Left ventricle myocardium inferior (tissue), 1 donor: ENCODE data around the gene KLRD1. TPM values are rescaled to one million over a fixed set of nuclear protein-coding genes. Genes with fewer than 3 reads are reported as not detected.
"Not testable (repeated sequence)": the region's sequence is repeated elsewhere in the genome, so short reads cannot be mapped to it uniquely, and the experiment has no call there.

Source experiments
- DNase-seq: peaks from one replicate; pipeline ENCODE4 v3.0.0-alpha.2; 2020
- H3K27ac ChIP-seq: fragments of 200-600 bp; replicated peaks from 2 replicates; pipeline ENCODE4 v1.8.0; 2021
- H3K27me3 ChIP-seq: fragments of 200-600 bp; 2 replicates; pipeline ENCODE4 v1.8.0; 2021; ENCODE audit warnings: low read depth
- H3K36me3 ChIP-seq: fragments of 200-600 bp; 2 replicates; pipeline ENCODE4 v1.8.0; 2021
- H3K4me1 ChIP-seq: fragments of 200-600 bp; 2 replicates; pipeline ENCODE4 v1.8.0; 2021
- H3K4me3 ChIP-seq: fragments of 200-600 bp; 2 replicates; pipeline ENCODE4 v1.8.0; 2021; ENCODE audit warnings: mild to moderate bottlenecking, moderate library complexity
- H3K9me3 ChIP-seq: fragments of 200-600 bp; replicated peaks from 2 replicates; pipeline ENCODE4 v1.8.0; 2021
- CTCF ChIP-seq: fragments of 200-600 bp; IDR thresholded peaks from 2 replicates; pipeline ENCODE4 v1.8.0; 2021; ENCODE audit warnings: antibody characterized with exemption, mild to moderate bottlenecking, borderline replicate concordance
- intact Hi-C: fragments of 100-400 bp; cut with micrococcal nuclease; formaldehyde crosslinking; loops from one replicate; pipeline ENCODE4 v1.11.0; 2022
- total RNA-seq: library from RNA; stranded (reverse); fragmentation: NEBNext Ultra II Directional; extraction: Animal tissue kit (Norgen Biotek cat#: 25700); gene quantifications from one replicate; pipeline ENCODE4 v1.2.1, GENCODE V29; 2021
- donor health status: DM: no; HTN: yes; CAD: no; lungs with severe emphysema.

The KLRD1 gene
- total RNA-seq, 1 donor from 2014 or later: 1.4 TPM

- Histone ChIP-seq H3K36me3 (no peaks in the 10 kb centered on the region), H3K4me3 (no peak overlapping the region), H3K27me3 (no peaks in the 10 kb centered on the region), H3K27ac (no peak overlapping the region), H3K9me3 (no peaks in the 10 kb centered on the region), H3K4me1 (no peaks in the 10 kb centered on the region)
- intact Hi-C loops: no loop called here
- no peak for TF ChIP-seq CTCF
- no peak for DNase-seq
Observed at GRCh38 chr12:10310926-10311720, 3.5 kb downstream of the KLRD1 start.

GRCh38 chr12:10319388-10319787, 11.7 kb downstream of the KLRD1 start:
- H3K4me1 ChIP-seq: no peaks in the 10 kb centered on the region
- no peak for TF ChIP-seq CTCF
- intact Hi-C loops: no loop called here
- no peak for DNase-seq
- no peaks in the 10 kb centered on the region for H3K27me3 ChIP-seq
- no peaks in the 10 kb centered on the region for H3K36me3 ChIP-seq
- H3K9me3 ChIP-seq: no peaks in the 10 kb centered on the region
- no peak overlapping the region for H3K4me3 ChIP-seq
- H3K27ac ChIP-seq: no peak overlapping the region

- Histone ChIP-seq H3K4me1 (no peaks in the 10 kb centered on the region), H3K27ac (no peak overlapping the region), H3K36me3 (no peaks in the 10 kb centered on the region), H3K4me3 (no peak overlapping the region), H3K27me3 (no peaks in the 10 kb centered on the region), H3K9me3 (no peaks in the 10 kb centered on the region)
- DNase-seq: no peak
- TF ChIP-seq CTCF: no peak
- intact Hi-C loops: no loop called here
Observed at GRCh38 chr12:10320643-10321042, 13.0 kb downstream of the KLRD1 start.

- H3K9me3 ChIP-seq, intact Hi-C loops, DNase-seq, H3K4me1 ChIP-seq, H3K36me3 ChIP-seq, H3K27me3 ChIP-seq, H3K4me3 ChIP-seq, H3K27ac ChIP-seq: not testable (repeated sequence)
Observed at GRCh38 chr12:10328691-10329090, 21.0 kb downstream of the KLRD1 start.

- Histone ChIP-seq H3K4me3 (no peak overlapping the region), H3K36me3 (no peaks in the 10 kb centered on the region), H3K9me3 (peaks cover 6% of the 10 kb centered on the region), H3K27me3 (no peaks in the 10 kb centered on the region), H3K4me1 (no peaks in the 10 kb centered on the region), H3K27ac (no peak overlapping the region)
- TF ChIP-seq CTCF: peak; percentile 77
- no peak for DNase-seq
- intact Hi-C loops: loop anchor here (5.0 kb wide), 1 partner anchor 231 kb away; no protein-coding TSS in a partner anchor
Observed at GRCh38 chr12:10331642-10332239, 24.1 kb downstream of the KLRD1 start.

GRCh38 chr12:10336196-10336595, 28.5 kb downstream of the KLRD1 start:
- DNase-seq, intact Hi-C loops, H3K36me3 ChIP-seq: not testable (repeated sequence)

GRCh38 chr12:10338470-10338869, 30.8 kb downstream of the KLRD1 start:
- intact Hi-C loops, H3K36me3 ChIP-seq, H3K4me1 ChIP-seq, DNase-seq, H3K9me3 ChIP-seq, H3K4me3 ChIP-seq, H3K27ac ChIP-seq, H3K27me3 ChIP-seq: not testable (repeated sequence)

More at GRCh38 chr12:10336196-10336595, 28.5 kb downstream of the KLRD1 start:
- H3K27me3 ChIP-seq, H3K9me3 ChIP-seq, H3K27ac ChIP-seq, H3K4me1 ChIP-seq, H3K4me3 ChIP-seq: not testable (repeated sequence)
